Cardiac muscle cell (in vitro differentiated cells and primary cell): ENCODE results near the gene ZNF669. TPM values are rescaled to one million over a fixed set of nuclear protein-coding genes. Genes with fewer than 3 reads are reported as not detected.

Source experiments
- DNase-seq, 2 donors: peaks; one replicate each; pipeline versions ENCODE4 v3.0.0 to v3.0.0-alpha.2; 2010 to 2017; ENCODE audit warnings: low read depth in 1 of 2, low spot score in 1 of 2
- H3K27ac ChIP-seq: fragments of 200-600 bp; sonication (generic); 2 replicates; pipeline ENCODE4 v1.5.1; 2016
- H3K27me3 ChIP-seq: fragments of 200-600 bp; sonication (generic); 2 replicates; pipeline ENCODE4 v1.6.0; 2016; ENCODE audit warnings: control low read depth
- H3K36me3 ChIP-seq: fragments of 200-600 bp; sonication (generic); 2 replicates; pipeline ENCODE4 v1.5.1; 2016; ENCODE audit warnings: control low read depth
- H3K4me1 ChIP-seq: fragments of 200-600 bp; sonication (generic); 2 replicates; pipeline ENCODE4 v1.8.1; 2017; ENCODE audit warnings: low read depth, mild to moderate bottlenecking, mixed run types
- H3K4me3 ChIP-seq: fragments of 200-600 bp; sonication (generic); 2 replicates; pipeline ENCODE4 v1.5.1; 2016; ENCODE audit warnings: mild to moderate bottlenecking
- H3K9me3 ChIP-seq: fragments of 200-600 bp; sonication (generic); 2 replicates; pipeline ENCODE4 v1.5.1; 2017; ENCODE audit warnings: low read depth, mild to moderate bottlenecking, control low read depth
- CTCF ChIP-seq: IDR thresholded peaks from 2 replicates; pipeline ENCODE4 v1.5.1; 2012; ENCODE audit warnings: low read depth, mild to moderate bottlenecking, low read length
- polyA plus RNA-seq: library from polyadenylated mRNA; unstranded; fragments of >200 nt; fragmentation: Nextera tagmentation; extraction: Ambion mirVana; gene quantifications from 2 replicates; pipeline ENCODE4 v1.2.1, GENCODE V29; 2016
- total RNA-seq: library from RNA; depleted of rRNA; stranded (reverse); fragments of >200 nt; gene quantifications from 2 replicates; pipeline ENCODE4 v1.2.3, GENCODE V29; 2016

Gene ZNF669
- total and polyA plus RNA-seq, 2 experiments from 2014 or later: 4.4 to 23.2 TPM

DNA sequence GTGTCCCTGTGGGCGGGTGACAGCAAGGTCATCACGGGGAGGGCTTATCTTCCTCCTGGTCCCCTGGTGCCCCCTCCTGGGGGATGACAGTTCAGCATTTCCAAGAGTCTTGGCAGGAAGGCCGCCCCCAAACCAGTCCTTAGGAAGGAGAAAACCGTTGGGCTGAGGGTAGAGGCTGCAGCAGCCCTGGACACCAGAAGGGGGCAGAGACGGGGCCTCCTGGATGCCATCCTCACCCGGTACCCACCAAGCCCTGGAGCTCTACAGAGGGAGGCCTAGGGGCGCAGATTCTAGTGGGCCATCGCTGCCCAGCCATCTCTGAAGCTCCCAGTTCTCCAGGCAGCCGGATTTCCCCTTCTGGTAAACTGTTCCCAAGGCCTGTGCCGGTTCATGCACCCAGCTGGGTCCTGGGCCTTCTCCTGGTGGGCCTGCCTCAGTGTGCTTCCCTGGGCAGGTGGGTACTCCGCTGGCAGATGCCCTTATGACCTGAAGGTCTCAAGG lies 14.8 kb upstream of the ZNF669 start:
- H3K9me3 ChIP-seq: no peaks in the 10 kb centered on the region
- H3K27me3 ChIP-seq: no peaks in the 10 kb centered on the region
- DNase-seq: peak; percentile 47 to 80
- H3K4me1 ChIP-seq: no peaks in the 10 kb centered on the region
- H3K4me3 ChIP-seq: no peak overlapping the region
- TF ChIP-seq CTCF: peak; percentile 17
- H3K36me3 ChIP-seq: no peaks in the 10 kb centered on the region
- no peak overlapping the region for H3K27ac ChIP-seq

DNA sequence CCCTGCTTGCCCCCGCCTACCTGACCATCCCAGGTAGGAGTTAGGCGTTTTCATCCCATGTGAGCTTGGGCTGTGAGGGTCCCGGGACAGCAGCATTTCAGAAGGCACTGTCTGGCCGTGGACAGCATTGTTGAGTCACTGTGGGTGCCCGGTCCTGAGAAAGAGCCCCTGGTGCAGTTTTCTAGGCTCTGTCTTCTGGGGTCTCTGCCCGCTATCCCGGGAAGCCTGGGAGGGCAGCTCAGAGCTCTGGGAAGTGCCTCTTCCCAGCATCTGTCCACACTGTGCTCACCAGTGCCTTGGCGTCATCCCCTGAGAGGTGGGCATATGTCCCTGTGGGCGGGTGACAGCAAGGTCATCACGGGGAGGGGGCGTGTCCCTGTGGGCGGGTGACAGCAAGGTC lies 11.4 kb upstream of the ZNF669 start:
- no peak for TF ChIP-seq CTCF
- Histone ChIP-seq H3K4me1 (peaks cover 4% of the 10 kb centered on the region), H3K27ac (no peak overlapping the region), H3K27me3 (no peaks in the 10 kb centered on the region), H3K36me3 (no peaks in the 10 kb centered on the region), H3K4me3 (no peak overlapping the region), H3K9me3 (no peaks in the 10 kb centered on the region)
- no peak for DNase-seq

- H3K36me3 ChIP-seq: no peaks in the 10 kb centered on the region
Observed at GRCh38 chr1:247115141-247115510, 11.0 kb upstream of the ZNF669 start.

DNA sequence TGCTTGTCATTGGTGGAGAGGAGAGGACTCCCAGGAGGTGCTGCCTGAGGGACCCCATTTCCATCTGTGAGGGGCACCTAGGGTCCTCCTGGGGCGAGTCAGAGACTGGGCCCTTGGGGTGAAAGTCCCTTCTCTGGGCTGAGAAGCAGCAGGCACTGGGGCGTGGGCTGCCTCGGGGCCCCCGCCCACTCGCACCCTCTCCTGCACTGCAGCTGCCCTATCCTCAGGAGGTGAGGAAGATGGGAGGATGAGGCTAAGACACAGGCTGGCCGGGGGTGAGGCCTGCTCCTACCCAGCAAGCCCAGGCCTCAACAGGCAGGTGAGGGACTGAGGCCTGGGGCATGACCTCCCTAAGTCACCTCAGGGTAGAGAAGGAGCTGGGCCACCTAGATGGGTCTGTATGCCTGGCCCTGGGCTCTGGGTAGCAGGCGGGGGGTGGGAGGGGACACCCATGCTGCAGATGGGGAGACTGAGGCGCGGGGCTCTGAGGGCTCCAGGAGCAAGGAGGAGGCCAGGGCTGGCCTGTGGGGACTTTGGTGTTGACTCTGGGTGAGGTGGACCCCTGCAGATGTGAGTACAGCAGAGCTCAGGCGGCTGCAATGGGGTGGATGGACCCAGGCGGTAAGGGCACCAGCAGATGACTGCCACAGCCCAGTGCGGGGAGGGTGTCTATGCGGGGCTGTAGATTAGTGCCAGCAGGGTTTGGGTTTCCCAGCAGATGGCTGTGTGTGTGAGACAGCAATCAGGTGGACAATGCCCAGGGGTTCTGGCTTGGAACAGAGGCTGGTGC lies 10.4 kb upstream of the ZNF669 start:
- H3K4me1 ChIP-seq: peaks cover 4% of the 10 kb centered on the region
- TF ChIP-seq CTCF: no peak
- DNase-seq: no peak
- H3K27ac ChIP-seq: no peak overlapping the region
- no peak overlapping the region for H3K4me3 ChIP-seq
- H3K27me3 ChIP-seq: no peaks in the 10 kb centered on the region
- no peaks in the 10 kb centered on the region for H3K9me3 ChIP-seq
- no peaks in the 10 kb centered on the region for H3K36me3 ChIP-seq

More at GRCh38 chr1:247115141-247115510, 11.0 kb upstream of the ZNF669 start:
- no peak overlapping the region for H3K27ac ChIP-seq
- peaks cover 4% of the 10 kb centered on the region for H3K4me1 ChIP-seq
- no peaks in the 10 kb centered on the region for H3K9me3 ChIP-seq
- no peak for TF ChIP-seq CTCF
- H3K27me3 ChIP-seq: no peaks in the 10 kb centered on the region
- H3K4me3 ChIP-seq: no peak overlapping the region
- DNase-seq: no peak

GRCh38 chr1:247113733-247114271 lies 9.6 kb upstream of the ZNF669 start:
- Histone ChIP-seq H3K36me3 (no peaks in the 10 kb centered on the region), H3K27me3 (no peaks in the 10 kb centered on the region), H3K9me3 (no peaks in the 10 kb centered on the region), H3K4me3 (no peak overlapping the region), H3K27ac (no peak overlapping the region), H3K4me1 (peaks cover 4% of the 10 kb centered on the region)
- TF ChIP-seq CTCF: no peak
- no peak for DNase-seq
